ENCODE data around the gene EEF1A2. TPM values are rescaled to one million over a fixed set of nuclear protein-coding genes. Genes with fewer than 3 reads are reported as not detected.

The EEF1A2 gene
- total RNA-seq, 1 experiment from 2014 or later = 26.0 TPM

DNA sequence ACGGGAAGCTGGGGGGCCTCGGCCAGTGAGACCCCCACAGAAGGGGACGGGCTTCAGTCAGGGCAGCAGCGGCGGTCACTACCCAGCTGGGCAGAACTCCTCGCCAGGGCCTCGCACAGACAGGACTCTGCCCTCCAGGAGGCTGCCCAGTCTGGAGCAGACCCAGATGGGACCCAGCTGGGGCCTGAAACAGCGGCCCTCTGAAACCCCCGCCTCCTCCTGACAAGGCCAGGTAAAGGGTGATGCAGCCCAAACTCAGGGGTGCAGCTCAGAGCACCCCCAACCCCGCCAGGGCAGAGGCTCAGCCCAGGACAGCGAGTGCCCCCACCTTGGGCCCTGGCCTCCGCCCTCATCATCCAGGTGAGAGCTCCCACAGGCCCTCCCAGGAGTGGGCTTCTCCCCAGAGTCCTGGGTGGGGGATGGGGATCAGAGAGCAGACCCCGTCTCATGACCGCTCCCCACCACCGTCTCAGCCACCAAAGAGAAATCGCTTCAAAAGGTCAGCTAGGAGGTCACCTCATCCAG lies 2.2 kb downstream of the EEF1A2 start (continued):
- TF ChIP-seq NR2C2 (CRISPR knock-in tag; IDR thresholded peaks at IDR 0.05) (no peak), RELA (CRISPR knock-in tag; IDR thresholded peaks at IDR 0.05; ENCODE audit: borderline replicate concordance) (no peak)
- TF ChIP-seq, protein P1, sequence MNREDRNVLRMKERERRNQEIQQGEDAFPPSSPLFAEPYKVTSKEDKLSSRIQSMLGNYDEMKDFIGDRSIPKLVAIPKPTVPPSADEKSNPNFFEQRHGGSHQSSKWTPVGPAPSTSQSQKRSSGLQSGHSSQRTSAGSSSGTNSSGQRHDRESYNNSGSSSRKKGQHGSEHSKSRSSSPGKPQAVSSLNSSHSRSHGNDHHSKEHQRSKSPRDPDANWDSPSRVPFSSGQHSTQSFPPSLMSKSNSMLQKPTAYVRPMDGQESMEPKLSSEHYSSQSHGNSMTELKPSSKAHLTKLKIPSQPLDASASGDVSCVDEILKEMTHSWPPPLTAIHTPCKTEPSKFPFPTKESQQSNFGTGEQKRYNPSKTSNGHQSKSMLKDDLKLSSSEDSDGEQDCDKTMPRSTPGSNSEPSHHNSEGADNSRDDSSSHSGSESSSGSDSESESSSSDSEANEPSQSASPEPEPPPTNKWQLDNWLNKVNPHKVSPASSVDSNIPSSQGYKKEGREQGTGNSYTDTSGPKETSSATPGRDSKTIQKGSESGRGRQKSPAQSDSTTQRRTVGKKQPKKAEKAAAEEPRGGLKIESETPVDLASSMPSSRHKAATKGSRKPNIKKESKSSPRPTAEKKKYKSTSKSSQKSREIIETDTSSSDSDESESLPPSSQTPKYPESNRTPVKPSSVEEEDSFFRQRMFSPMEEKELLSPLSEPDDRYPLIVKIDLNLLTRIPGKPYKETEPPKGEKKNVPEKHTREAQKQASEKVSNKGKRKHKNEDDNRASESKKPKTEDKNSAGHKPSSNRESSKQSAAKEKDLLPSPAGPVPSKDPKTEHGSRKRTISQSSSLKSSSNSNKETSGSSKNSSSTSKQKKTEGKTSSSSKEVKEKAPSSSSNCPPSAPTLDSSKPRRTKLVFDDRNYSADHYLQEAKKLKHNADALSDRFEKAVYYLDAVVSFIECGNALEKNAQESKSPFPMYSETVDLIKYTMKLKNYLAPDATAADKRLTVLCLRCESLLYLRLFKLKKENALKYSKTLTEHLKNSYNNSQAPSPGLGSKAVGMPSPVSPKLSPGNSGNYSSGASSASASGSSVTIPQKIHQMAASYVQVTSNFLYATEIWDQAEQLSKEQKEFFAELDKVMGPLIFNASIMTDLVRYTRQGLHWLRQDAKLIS (CRISPR knock-in tag; IDR thresholded peaks at IDR 0.05; ENCODE audit: borderline replicate concordance) = no peak

DNA sequence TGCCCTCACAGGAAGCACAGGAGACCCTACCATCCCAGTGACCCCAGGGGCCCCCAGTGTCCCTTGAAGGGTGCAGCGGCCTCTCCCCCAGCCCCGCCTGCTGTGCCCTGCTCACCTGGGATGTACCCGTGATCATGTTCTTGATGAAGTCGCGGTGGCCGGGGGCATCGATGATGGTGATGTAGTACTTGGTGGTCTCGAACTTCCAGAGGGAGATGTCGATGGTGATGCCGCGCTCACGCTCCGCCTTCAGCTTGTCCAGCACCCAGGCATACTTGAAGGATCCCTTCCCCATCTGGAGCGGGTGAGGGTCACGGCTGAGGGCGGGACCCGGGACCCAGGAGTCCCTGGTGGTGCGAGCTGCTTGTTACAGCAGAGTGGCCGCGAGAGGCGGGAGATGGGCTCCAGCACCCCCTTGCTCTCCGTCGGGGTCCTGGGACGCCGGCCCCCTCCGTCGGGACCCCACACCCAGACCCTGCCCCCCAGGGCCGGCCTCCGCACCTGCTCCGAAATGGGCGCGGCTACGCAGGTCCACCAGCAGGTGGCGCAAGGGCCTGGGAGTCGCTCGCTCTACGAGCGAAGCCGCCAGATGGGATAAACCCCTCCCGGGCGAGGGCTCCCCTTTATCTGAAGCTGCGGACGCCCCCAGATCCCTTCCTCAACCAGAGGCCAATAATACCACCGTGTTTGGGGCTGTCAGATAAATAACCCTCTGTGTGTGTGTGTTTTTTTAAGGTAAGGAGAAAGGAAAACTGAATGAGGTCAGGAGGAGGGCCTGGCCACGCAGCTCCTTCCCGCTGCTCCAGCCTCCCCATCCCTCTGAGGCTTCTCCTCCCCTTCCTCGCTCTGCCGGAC lies 2.9 kb downstream of the EEF1A2 start:
- POLR2A ChIA-PET = interaction anchor here (0.8 kb wide), 1 partner anchor 584 kb away, joined by 3 read pairs; the partner anchor contains the start of gene OPRL1

DNA sequence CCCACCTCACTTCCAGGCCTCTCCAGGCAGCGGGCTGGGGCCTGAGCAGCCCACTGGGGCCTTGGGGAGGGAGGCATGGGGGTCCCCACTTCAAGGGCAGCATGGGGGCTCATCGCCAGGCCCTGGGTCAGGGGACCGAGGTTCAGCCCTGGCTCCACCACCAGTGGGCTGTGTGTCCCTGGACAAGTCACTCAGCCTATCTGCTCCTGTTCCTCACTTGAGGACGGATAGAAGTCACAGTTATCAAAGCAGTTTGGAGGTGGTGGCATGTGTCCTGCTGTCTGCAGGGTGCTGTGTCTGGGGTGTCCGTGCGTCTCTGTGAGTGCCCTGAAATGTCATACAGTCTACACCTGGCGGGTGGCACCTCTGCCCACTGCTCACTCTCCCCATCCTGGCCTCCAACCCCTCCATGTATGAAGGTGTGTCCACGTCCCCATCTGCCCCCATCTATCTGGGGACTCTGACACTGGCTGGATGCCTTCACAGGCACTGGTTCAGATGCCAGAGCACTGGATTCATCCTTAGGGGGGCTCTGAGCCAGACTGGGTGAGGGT lies 3.6 kb downstream of the EEF1A2 start:
- H3K27me3 Mint-ChIP-seq (ENCODE audit: low read depth) = peaks cover 34% of the 10 kb centered on the region
- DNase-seq (ENCODE audit: low spot score) = no peak
- H3K4me3 Mint-ChIP-seq = no peak overlapping the region
- no peak overlapping the region for H3K27ac Mint-ChIP-seq
- TF ChIP-seq ZNF416 (CRISPR knock-in tag; IDR thresholded peaks at IDR 0.05) (no peak), TCF7 (CRISPR knock-in tag; IDR thresholded peaks at IDR 0.05; ENCODE audit: low read depth) (no peak)
- TF ChIP-seq, protein P2, sequence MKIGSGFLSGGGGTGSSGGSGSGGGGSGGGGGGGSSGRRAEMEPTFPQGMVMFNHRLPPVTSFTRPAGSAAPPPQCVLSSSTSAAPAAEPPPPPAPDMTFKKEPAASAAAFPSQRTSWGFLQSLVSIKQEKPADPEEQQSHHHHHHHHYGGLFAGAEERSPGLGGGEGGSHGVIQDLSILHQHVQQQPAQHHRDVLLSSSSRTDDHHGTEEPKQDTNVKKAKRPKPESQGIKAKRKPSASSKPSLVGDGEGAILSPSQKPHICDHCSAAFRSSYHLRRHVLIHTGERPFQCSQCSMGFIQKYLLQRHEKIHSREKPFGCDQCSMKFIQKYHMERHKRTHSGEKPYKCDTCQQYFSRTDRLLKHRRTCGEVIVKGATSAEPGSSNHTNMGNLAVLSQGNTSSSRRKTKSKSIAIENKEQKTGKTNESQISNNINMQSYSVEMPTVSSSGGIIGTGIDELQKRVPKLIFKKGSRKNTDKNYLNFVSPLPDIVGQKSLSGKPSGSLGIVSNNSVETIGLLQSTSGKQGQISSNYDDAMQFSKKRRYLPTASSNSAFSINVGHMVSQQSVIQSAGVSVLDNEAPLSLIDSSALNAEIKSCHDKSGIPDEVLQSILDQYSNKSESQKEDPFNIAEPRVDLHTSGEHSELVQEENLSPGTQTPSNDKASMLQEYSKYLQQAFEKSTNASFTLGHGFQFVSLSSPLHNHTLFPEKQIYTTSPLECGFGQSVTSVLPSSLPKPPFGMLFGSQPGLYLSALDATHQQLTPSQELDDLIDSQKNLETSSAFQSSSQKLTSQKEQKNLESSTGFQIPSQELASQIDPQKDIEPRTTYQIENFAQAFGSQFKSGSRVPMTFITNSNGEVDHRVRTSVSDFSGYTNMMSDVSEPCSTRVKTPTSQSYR (CRISPR knock-in tag; IDR thresholded peaks at IDR 0.05) = no peak
- TF ChIP-seq, protein P3, sequence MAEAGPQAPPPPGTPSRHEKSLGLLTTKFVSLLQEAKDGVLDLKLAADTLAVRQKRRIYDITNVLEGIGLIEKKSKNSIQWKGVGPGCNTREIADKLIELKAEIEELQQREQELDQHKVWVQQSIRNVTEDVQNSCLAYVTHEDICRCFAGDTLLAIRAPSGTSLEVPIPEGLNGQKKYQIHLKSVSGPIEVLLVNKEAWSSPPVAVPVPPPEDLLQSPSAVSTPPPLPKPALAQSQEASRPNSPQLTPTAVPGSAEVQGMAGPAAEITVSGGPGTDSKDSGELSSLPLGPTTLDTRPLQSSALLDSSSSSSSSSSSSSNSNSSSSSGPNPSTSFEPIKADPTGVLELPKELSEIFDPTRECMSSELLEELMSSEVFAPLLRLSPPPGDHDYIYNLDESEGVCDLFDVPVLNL (CRISPR knock-in tag; IDR thresholded peaks at IDR 0.05; ENCODE audit: borderline replicate concordance, low read depth) = 0 out of 2 replicates have a peak, but pooled peaks have one; percentile 24
- TF ChIP-seq, protein P4, sequence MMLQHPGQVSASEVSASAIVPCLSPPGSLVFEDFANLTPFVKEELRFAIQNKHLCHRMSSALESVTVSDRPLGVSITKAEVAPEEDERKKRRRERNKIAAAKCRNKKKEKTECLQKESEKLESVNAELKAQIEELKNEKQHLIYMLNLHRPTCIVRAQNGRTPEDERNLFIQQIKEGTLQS (CRISPR knock-in tag; conservative IDR thresholded peaks at IDR 0.05) = no peak
- peaks cover 9% of the 10 kb centered on the region for H3K9me3 Mint-ChIP-seq
- ATAC-seq = no peak
- peaks cover 7% of the 10 kb centered on the region for H3K4me1 Mint-ChIP-seq
- CTCF ChIA-PET = interaction anchor here (1.1 to 3.4 kb wide), 17 partner anchors 13 to 485 kb away, joined by 4 to 50 read pairs (median 12); partner anchors contain the start of genes HELZ2, PPDPF, PTK6 and SAMD10
- peaks cover 16% of the 10 kb centered on the region for H3K36me3 Mint-ChIP-seq
- POLR2A ChIA-PET = no interaction called here

More for the DNA sequence above, 2.9 kb downstream of the EEF1A2 start:
- H3K4me1 Mint-ChIP-seq = peaks cover 7% of the 10 kb centered on the region
- H3K9me3 Mint-ChIP-seq = peaks cover 9% of the 10 kb centered on the region
- peaks cover 16% of the 10 kb centered on the region for H3K36me3 Mint-ChIP-seq
- CTCF ChIA-PET = interaction anchor here (0.6 to 3.4 kb wide), 59 partner anchors 9 to 834 kb away, joined by 3 to 50 read pairs (median 5); partner anchors contain the start of genes COL20A1, HELZ2, KCNQ2 and PPDPF
- no peak overlapping the region for H3K27ac Mint-ChIP-seq
- TF ChIP-seq, protein P5, sequence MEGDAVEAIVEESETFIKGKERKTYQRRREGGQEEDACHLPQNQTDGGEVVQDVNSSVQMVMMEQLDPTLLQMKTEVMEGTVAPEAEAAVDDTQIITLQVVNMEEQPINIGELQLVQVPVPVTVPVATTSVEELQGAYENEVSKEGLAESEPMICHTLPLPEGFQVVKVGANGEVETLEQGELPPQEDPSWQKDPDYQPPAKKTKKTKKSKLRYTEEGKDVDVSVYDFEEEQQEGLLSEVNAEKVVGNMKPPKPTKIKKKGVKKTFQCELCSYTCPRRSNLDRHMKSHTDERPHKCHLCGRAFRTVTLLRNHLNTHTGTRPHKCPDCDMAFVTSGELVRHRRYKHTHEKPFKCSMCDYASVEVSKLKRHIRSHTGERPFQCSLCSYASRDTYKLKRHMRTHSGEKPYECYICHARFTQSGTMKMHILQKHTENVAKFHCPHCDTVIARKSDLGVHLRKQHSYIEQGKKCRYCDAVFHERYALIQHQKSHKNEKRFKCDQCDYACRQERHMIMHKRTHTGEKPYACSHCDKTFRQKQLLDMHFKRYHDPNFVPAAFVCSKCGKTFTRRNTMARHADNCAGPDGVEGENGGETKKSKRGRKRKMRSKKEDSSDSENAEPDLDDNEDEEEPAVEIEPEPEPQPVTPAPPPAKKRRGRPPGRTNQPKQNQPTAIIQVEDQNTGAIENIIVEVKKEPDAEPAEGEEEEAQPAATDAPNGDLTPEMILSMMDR (IDR thresholded peaks at IDR 0.05) = peak; percentile 97
- peak; percentile 53; the same call in 1 of the 2 replicates for TF ChIP-seq FOXP1 (CRISPR knock-in tag; IDR thresholded peaks at IDR 0.05; ENCODE audit: borderline replicate concordance)
- TF ChIP-seq, protein P2 (CRISPR knock-in tag; IDR thresholded peaks at IDR 0.05) = 0 out of 2 replicates have a peak, but pooled peaks have one; percentile 51
- no peak for TF ChIP-seq NFE2L1 (CRISPR knock-in tag; IDR thresholded peaks at IDR 0.05)
- DNase-seq (ENCODE audit: low spot score) (peak; percentile 87), ATAC-seq (peak; percentile 61)
- peak overlapping the region; percentile 52 for H3K4me3 Mint-ChIP-seq
- H3K27me3 Mint-ChIP-seq (ENCODE audit: low read depth) = peaks cover 38% of the 10 kb centered on the region

All from WTC11 (cell line).